SJSA1 (cell line): ENCODE results near the gene LRRTM4. TPM values are rescaled to one million over a fixed set of nuclear protein-coding genes. Genes with fewer than 3 reads are reported as not detected.
"Not testable (repeated sequence)": the region's sequence is repeated elsewhere in the genome, so short reads cannot be mapped to it uniquely, and the experiment has no call there.

Experiments
- DNase-seq, 2 experiments: peaks; one replicate each; pipeline ENCODE4 v3.0.0-alpha.2; 2015 to 2020; ENCODE audit warnings: low spot score in 2 of 2, low read depth in 1 of 2
- H3K27ac ChIP-seq: fragments of 250-450 bp; sonication (Bioruptor Pico); 2 replicates; pipeline ENCODE4 v1.5.1; 2020; ENCODE audit warnings: mild to moderate bottlenecking, moderate library complexity
- H3K27me3 ChIP-seq: fragments of 250-450 bp; sonication (Bioruptor Pico); replicated peaks from 2 replicates; pipeline ENCODE4 v1.5.1; 2020; ENCODE audit warnings: mild to moderate bottlenecking, moderate library complexity
- H3K36me3 ChIP-seq: fragments of 250-450 bp; sonication (Bioruptor Pico); 2 replicates; pipeline ENCODE4 v1.5.1; 2020; ENCODE audit warnings: mild to moderate bottlenecking
- H3K4me1 ChIP-seq: fragments of 250-450 bp; sonication (Bioruptor Pico); replicated peaks from 2 replicates; pipeline ENCODE4 v1.6.1; 2021; ENCODE audit warnings: mild to moderate bottlenecking
- H3K4me3 ChIP-seq: fragments of 250-450 bp; sonication (Bioruptor Pico); 2 replicates; pipeline ENCODE4 v1.5.1; 2020; ENCODE audit warnings: mild to moderate bottlenecking
- H3K9me3 ChIP-seq: fragments of 250-450 bp; sonication (Bioruptor Pico); replicated peaks from 2 replicates; pipeline ENCODE4 v1.5.1; 2020; ENCODE audit warnings: mild to moderate bottlenecking
- total RNA-seq: library from RNA; depleted of rRNA; stranded (reverse); fragments of >200 nt; shearing (Covaris generic); gene quantifications from 2 replicates; pipeline ENCODE4 v1.2.3, GENCODE V29; 2014

Gene LRRTM4
- total RNA-seq, 1 experiment from 2014 or later, result not detected

- Histone ChIP-seq H3K4me3 (no peak overlapping the region), H3K27me3 (no peaks in the 10 kb centered on the region), H3K9me3 (no peaks in the 10 kb centered on the region), H3K27ac (no peak overlapping the region), H3K36me3 (no peaks in the 10 kb centered on the region), H3K4me1 (no peaks in the 10 kb centered on the region)
- no peak for DNase-seq
Measured at GRCh38 chr2:77228391-77228790, 293.8 kb downstream of the LRRTM4 start.

- Histone ChIP-seq H3K9me3 (0 out of 2 replicates have a peak, but pooled peaks cover 2% of the 10 kb centered on the region), H3K27ac (no peak overlapping the region), H3K36me3 (no peaks in the 10 kb centered on the region), H3K27me3 (no peaks in the 10 kb centered on the region), H3K4me3 (no peak overlapping the region), H3K4me1 (no peaks in the 10 kb centered on the region)
- DNase-seq, result no peak
Measured at GRCh38 chr2:77210725-77211124, 311.5 kb downstream of the LRRTM4 start.

GRCh38 chr2:77207331-77207730, 314.8 kb downstream of the LRRTM4 start:
- Histone ChIP-seq H3K36me3 (no peaks in the 10 kb centered on the region), H3K27ac (no peak overlapping the region), H3K27me3 (no peaks in the 10 kb centered on the region), H3K9me3 (peaks cover 8% of the 10 kb centered on the region; the same call in 1 of the 2 replicates), H3K4me1 (no peaks in the 10 kb centered on the region), H3K4me3 (no peak overlapping the region)
- DNase-seq, result no peak

- Histone ChIP-seq H3K4me1 (no peaks in the 10 kb centered on the region), H3K27ac (no peak overlapping the region), H3K36me3 (no peaks in the 10 kb centered on the region), H3K9me3 (peaks cover 8% of the 10 kb centered on the region; the same call in 1 of the 2 replicates), H3K4me3 (no peak overlapping the region), H3K27me3 (no peaks in the 10 kb centered on the region)
- DNase-seq, result no peak
Measured at GRCh38 chr2:77201755-77202154, 320.4 kb downstream of the LRRTM4 start.

GRCh38 chr2:77199411-77199810, 322.8 kb downstream of the LRRTM4 start:
- Histone ChIP-seq H3K27ac (no peak overlapping the region), H3K27me3 (no peaks in the 10 kb centered on the region), H3K4me1 (no peaks in the 10 kb centered on the region), H3K4me3 (no peak overlapping the region), H3K36me3 (no peaks in the 10 kb centered on the region), H3K9me3 (peaks cover 6% of the 10 kb centered on the region; the same call in 1 of the 2 replicates)
- no peak for DNase-seq

- H3K9me3 ChIP-seq, result no peaks in the 10 kb centered on the region
- H3K27me3 ChIP-seq, result no peaks in the 10 kb centered on the region
- H3K4me3 ChIP-seq, result no peak overlapping the region
- no peaks in the 10 kb centered on the region for H3K36me3 ChIP-seq
- no peaks in the 10 kb centered on the region for H3K4me1 ChIP-seq
- no peak for DNase-seq
- no peak overlapping the region for H3K27ac ChIP-seq
Measured at GRCh38 chr2:77193858-77194448, 328.2 kb downstream of the LRRTM4 start.

- H3K9me3 ChIP-seq, result no peaks in the 10 kb centered on the region
- H3K4me1 ChIP-seq, result no peaks in the 10 kb centered on the region
- H3K4me3 ChIP-seq, result no peak overlapping the region
- H3K36me3 ChIP-seq, result no peaks in the 10 kb centered on the region
- no peak for DNase-seq
- H3K27me3 ChIP-seq, result no peaks in the 10 kb centered on the region
- H3K27ac ChIP-seq, result no peak overlapping the region
Measured at GRCh38 chr2:77192811-77193289, 329.3 kb downstream of the LRRTM4 start.

GRCh38 chr2:77191665-77192064, 330.5 kb downstream of the LRRTM4 start:
- Histone ChIP-seq H3K4me3 (no peak overlapping the region), H3K27me3 (no peaks in the 10 kb centered on the region)
- no peak for DNase-seq

GRCh38 chr2:77190721-77191346, 331.3 kb downstream of the LRRTM4 start:
- H3K27me3 ChIP-seq, result no peaks in the 10 kb centered on the region
- no peaks in the 10 kb centered on the region for H3K4me1 ChIP-seq
- DNase-seq, result no peak
- H3K36me3 ChIP-seq, result no peaks in the 10 kb centered on the region
- H3K27ac ChIP-seq, result no peak overlapping the region
- H3K9me3 ChIP-seq, result 0 out of 2 replicates have a peak, but pooled peaks cover 2% of the 10 kb centered on the region
- H3K4me3 ChIP-seq, result no peak overlapping the region

More at GRCh38 chr2:77191665-77192064, 330.5 kb downstream of the LRRTM4 start:
- Histone ChIP-seq H3K4me1 (no peaks in the 10 kb centered on the region), H3K9me3 (0 out of 2 replicates have a peak, but pooled peaks cover 1% of the 10 kb centered on the region), H3K27ac (no peak overlapping the region), H3K36me3 (no peaks in the 10 kb centered on the region)

GRCh38 chr2:77185052-77185451, 337.1 kb downstream of the LRRTM4 start:
- Histone ChIP-seq H3K27me3 (no peaks in the 10 kb centered on the region), H3K4me1 (no peaks in the 10 kb centered on the region), H3K27ac (no peak overlapping the region), H3K4me3 (no peak overlapping the region), H3K9me3 (0 out of 2 replicates have a peak, but pooled peaks cover 2% of the 10 kb centered on the region), H3K36me3 (no peaks in the 10 kb centered on the region)
- DNase-seq, result no peak

- no peaks in the 10 kb centered on the region for H3K36me3 ChIP-seq
- no peak for DNase-seq
- no peaks in the 10 kb centered on the region for H3K27me3 ChIP-seq
- H3K9me3 ChIP-seq, result 0 out of 2 replicates have a peak, but pooled peaks cover 3% of the 10 kb centered on the region
- H3K4me3 ChIP-seq, result no peak overlapping the region
- H3K4me1 ChIP-seq, result no peaks in the 10 kb centered on the region
- no peak overlapping the region for H3K27ac ChIP-seq
Measured at GRCh38 chr2:77179297-77179696, 342.9 kb downstream of the LRRTM4 start.

- not testable (repeated sequence) for H3K27me3 ChIP-seq, H3K4me3 ChIP-seq, H3K4me1 ChIP-seq, H3K9me3 ChIP-seq, DNase-seq, H3K36me3 ChIP-seq, H3K27ac ChIP-seq
Measured at GRCh38 chr2:77175266-77175780, 346.9 kb downstream of the LRRTM4 start.

- Histone ChIP-seq H3K4me1 (no peaks in the 10 kb centered on the region), H3K4me3 (no peak overlapping the region), H3K9me3 (no peaks in the 10 kb centered on the region), H3K27ac (no peak overlapping the region), H3K27me3 (no peaks in the 10 kb centered on the region), H3K36me3 (no peaks in the 10 kb centered on the region)
- no peak for DNase-seq
Measured at GRCh38 chr2:77169426-77169825, 352.8 kb downstream of the LRRTM4 start.

GRCh38 chr2:77164021-77164420, 358.2 kb downstream of the LRRTM4 start:
- DNase-seq, H3K9me3 ChIP-seq, H3K27ac ChIP-seq, H3K4me3 ChIP-seq, H3K36me3 ChIP-seq, H3K27me3 ChIP-seq, H3K4me1 ChIP-seq: not testable (repeated sequence)
